Subcutaneous adipose tissue (tissue), 4 donors: Measurements from ENCODE around the gene KCNH8. TPM values are rescaled to one million over a fixed set of nuclear protein-coding genes. Genes with fewer than 3 reads are reported as not detected.

Experiments used
- CTCF ChIP-seq: fragments of 450-650 bp; IDR thresholded peaks from one replicate; pipeline ENCODE4 v1.5.1; 2016; ENCODE audit warnings: low read depth, mild to moderate bottlenecking, control low read depth, antibody characterized with exemption, moderate library complexity
- total RNA-seq, 4 donors: library from RNA; depleted of rRNA; stranded (reverse); fragments of >200 nt; gene quantifications; one replicate each; pipeline ENCODE4 v1.1.0, GENCODE V29; 2016

The KCNH8 gene
- total RNA-seq, 4 donors from 2014 or later = not detected

GRCh38 chr3:19436746-19437145, 288.4 kb downstream of the KCNH8 start:
- TF ChIP-seq CTCF = no peak

- no peak for TF ChIP-seq CTCF
These were observed 291.6 kb downstream of the KCNH8 start for GRCh38 chr3:19439944-19440343.

GRCh38 chr3:19446138-19446537, 297.8 kb downstream of the KCNH8 start:
- no peak for TF ChIP-seq CTCF

- TF ChIP-seq CTCF = no peak
These were observed 298.4 kb downstream of the KCNH8 start for GRCh38 chr3:19446687-19447086.

GRCh38 chr3:19455546-19455945, 307.2 kb downstream of the KCNH8 start:
- no peak for TF ChIP-seq CTCF

- no peak for TF ChIP-seq CTCF
These were observed 308.4 kb downstream of the KCNH8 start for GRCh38 chr3:19456738-19457137.

GRCh38 chr3:19457449-19457848, 309.1 kb downstream of the KCNH8 start:
- TF ChIP-seq CTCF = no peak
